IMR-90 (cell line): ENCODE measurements around the gene CACNA2D1. TPM values are rescaled to one million over a fixed set of nuclear protein-coding genes. Genes with fewer than 3 reads are reported as not detected.

ENCODE experiments used
- ATAC-seq: fragments of 200-7000 bp; cut with Tn5 transposase; 2 replicates; pipeline ENCODE4 v1.9.1; 2020; ENCODE audit warnings: low read depth, mild to moderate bottlenecking, moderate library complexity
- BruUV-seq: library from RNA; stranded (reverse); fragments of 400-500 nt; replicated peaks from 2 replicates; lab custom pipeline; 2021; lab: Mats Ljungman, UMichigan
- CTCF ChIA-PET: fragments of 300-600 bp; formaldehyde crosslinking; extraction: SDS; loops from one replicate; lab custom pipeline; 2021; ENCODE audit warnings: antibody characterized with exemption; lab: Yijun Ruan, JAX
- POLR2A ChIA-PET: fragments of 300-600 bp; sonication (Branson Sonifier 250); formaldehyde crosslinking; loops from one replicate; lab custom pipeline; 2022; ENCODE audit warnings: antibody characterized with exemption; ENCODE audit not compliant: unreplicated experiment; lab: Charles Lee
- DNase-seq: peaks from one replicate; pipeline ENCODE4 v3.0.0; 2013
- H2AFZ ChIP-seq: replicated peaks from 2 replicates; pipeline ENCODE3; 2013; ENCODE audit warnings: low read length, mild to moderate bottlenecking; ENCODE audit not compliant: poor library complexity
- H2AK5ac ChIP-seq: 2 replicates; pipeline ENCODE4 v1.6.1; 2013; ENCODE audit warnings: low read depth, low read length, inconsistent platforms
- H2AK9ac ChIP-seq: replicated peaks from 2 replicates; pipeline ENCODE3; 2013; ENCODE audit warnings: mild to moderate bottlenecking, low read depth, low read length, moderate library complexity; ENCODE audit not compliant: poor library complexity
- H2BK120ac ChIP-seq: 2 replicates; pipeline ENCODE4 v1.6.1; 2013; ENCODE audit warnings: low read depth, low read length, inconsistent platforms
- H2BK15ac ChIP-seq: 3 replicates; pipeline ENCODE4 v1.6.1; 2013; ENCODE audit warnings: low read depth, low read length, inconsistent platforms
- H2BK20ac ChIP-seq: 2 replicates; pipeline ENCODE4 v1.6.1; 2013; ENCODE audit warnings: low read depth, mild to moderate bottlenecking, inconsistent platforms, low read length, moderate library complexity
- H2BK5ac ChIP-seq: 2 replicates; pipeline ENCODE4 v1.6.1; 2013; ENCODE audit warnings: mild to moderate bottlenecking, low read depth, low read length, inconsistent platforms; ENCODE audit not compliant: poor library complexity, severe bottlenecking
- H3K14ac ChIP-seq: replicated peaks from 2 replicates; pipeline ENCODE4 v1.6.1; 2013; ENCODE audit warnings: low read depth, low read length, inconsistent platforms
- H3K18ac ChIP-seq: 2 replicates; pipeline ENCODE4 v1.6.1; 2013; ENCODE audit warnings: low read depth, low read length, control low read depth
- H3K23ac ChIP-seq: 2 replicates; pipeline ENCODE4 v1.6.1; 2013; ENCODE audit warnings: low read depth, low read length, inconsistent platforms
- H3K27ac ChIP-seq: 2 replicates; pipeline ENCODE4 v1.5.1; 2013; ENCODE audit warnings: mild to moderate bottlenecking, control low read depth, low read length; ENCODE audit not compliant: insufficient read depth
- H3K27me3 ChIP-seq: 2 replicates; pipeline ENCODE4 v1.6.1; 2013; ENCODE audit warnings: low read length; ENCODE audit not compliant: control insufficient read depth, insufficient read depth
- H3K36me3 ChIP-seq: 2 replicates; pipeline ENCODE4 v1.6.1; 2013; ENCODE audit warnings: low read length, mixed read lengths; ENCODE audit not compliant: control insufficient read depth, insufficient read depth
- H3K4ac ChIP-seq: 2 replicates; pipeline ENCODE4 v1.6.1; 2013; ENCODE audit warnings: low read depth, low read length, inconsistent platforms
- H3K4me1 ChIP-seq: 2 replicates; pipeline ENCODE4 v1.6.1; 2013; ENCODE audit warnings: low read length, mixed read lengths; ENCODE audit not compliant: control insufficient read depth, insufficient read depth
- H3K4me2 ChIP-seq: 2 replicates; pipeline ENCODE4 v1.6.1; 2013; ENCODE audit warnings: low read depth, mild to moderate bottlenecking, control low read depth, low read length, moderate library complexity
- H3K4me3 ChIP-seq: 2 replicates; pipeline ENCODE4 v1.5.1; 2013; ENCODE audit warnings: low read depth, mild to moderate bottlenecking, control low read depth, low read length, moderate library complexity; ENCODE audit not compliant: insufficient read depth
- H3K56ac ChIP-seq: 2 replicates; pipeline ENCODE4 v1.6.1; 2013; ENCODE audit warnings: low read length, inconsistent platforms; ENCODE audit not compliant: insufficient read depth; ENCODE audit errors: extremely low read depth
- H3K79me1 ChIP-seq, 2 experiments: 2 replicates each; pipeline ENCODE4 v1.6.1; 2013; ENCODE audit warnings: low read length in 2 of 2, inconsistent platforms in 1 of 2, low read depth in 1 of 2
- H3K9ac ChIP-seq: 2 replicates; pipeline ENCODE4 v1.6.1; 2013; ENCODE audit warnings: low read depth, low read length, control low read depth
- H3K9me1 ChIP-seq: 2 replicates; pipeline ENCODE4 v1.6.1; 2013; ENCODE audit warnings: low read length, inconsistent platforms; ENCODE audit not compliant: insufficient read depth
- H3K9me3 ChIP-seq: 2 replicates; pipeline ENCODE4 v1.6.1; 2013; ENCODE audit warnings: low read length; ENCODE audit not compliant: control insufficient read depth, insufficient read depth
- H4K20me1 ChIP-seq: 2 replicates; pipeline ENCODE4 v1.6.1; 2013; ENCODE audit warnings: low read length, inconsistent platforms; ENCODE audit not compliant: insufficient read depth
- H4K5ac ChIP-seq: 2 replicates; pipeline ENCODE4 v1.6.1; 2013; ENCODE audit warnings: mild to moderate bottlenecking, low read depth, low read length, control low read depth
- H4K8ac ChIP-seq, 2 experiments: 2 replicates each; pipeline ENCODE4 v1.6.1; 2013; ENCODE audit warnings: low read depth in 2 of 2, low read length in 2 of 2, control low read depth in 1 of 2, inconsistent platforms in 1 of 2
- H4K91ac ChIP-seq: 2 replicates; pipeline ENCODE4 v1.6.1; 2013; ENCODE audit warnings: low read depth, low read length, inconsistent platforms; ENCODE audit not compliant: insufficient read depth
- BHLHE40 ChIP-seq: fragments of 150-350 bp; IDR thresholded peaks from 2 replicates; pipeline ENCODE4 v1.6.1; 2016; ENCODE audit warnings: mild to moderate bottlenecking, low read depth, low read length
- CEBPB ChIP-seq: IDR thresholded peaks from 2 replicates; pipeline ENCODE4 v1.6.1; 2012; ENCODE audit warnings: low read depth, low read length, improper control_type of control experiment
- CHD1 ChIP-seq: IDR thresholded peaks from 2 replicates; pipeline ENCODE4 v1.6.1; 2012; ENCODE audit warnings: low read depth, low read length, improper control_type of control experiment
- CTCF ChIP-seq: conservative IDR thresholded peaks from 2 replicates; pipeline ENCODE4 v1.5.1; 2012; ENCODE audit warnings: mild to moderate bottlenecking, low read depth, low read length, improper control_type of control experiment
- ELK1 ChIP-seq: fragments of 150-350 bp; IDR thresholded peaks from 2 replicates; pipeline ENCODE4 v1.6.1; 2016; ENCODE audit warnings: low read depth, mild to moderate bottlenecking, low read length, moderate library complexity, borderline replicate concordance
- FOS ChIP-seq: fragments of 150-350 bp; IDR thresholded peaks from 2 replicates; pipeline ENCODE4 v1.6.1; 2016; ENCODE audit warnings: low read depth, low read length
- MAFK ChIP-seq: IDR thresholded peaks from 2 replicates; pipeline ENCODE4 v1.6.1; 2012; ENCODE audit warnings: low read depth, low read length, improper control_type of control experiment
- MAZ ChIP-seq: IDR thresholded peaks from 2 replicates; pipeline ENCODE4 v1.6.1; 2012; ENCODE audit warnings: low read depth, mild to moderate bottlenecking, low read length, improper control_type of control experiment, moderate library complexity, borderline replicate concordance
- MXI1 ChIP-seq: IDR thresholded peaks from 2 replicates; pipeline ENCODE4 v1.6.1; 2012; ENCODE audit warnings: low read depth, mild to moderate bottlenecking, low read length, moderate library complexity, borderline replicate concordance
- NFE2L2 ChIP-seq: fragments of 150-350 bp; IDR thresholded peaks from 2 replicates; pipeline ENCODE4 v1.6.1; 2016; ENCODE audit warnings: low read depth, mild to moderate bottlenecking, low read length
- POLR2A ChIP-seq: IDR thresholded peaks from 2 replicates; pipeline ENCODE4 v1.6.1; 2012; ENCODE audit warnings: mild to moderate bottlenecking, low read depth, low read length
- RAD21 ChIP-seq: IDR thresholded peaks from 2 replicates; pipeline ENCODE4 v1.6.1; 2012; ENCODE audit warnings: low read length, improper control_type of control experiment
- RCOR1 ChIP-seq: IDR thresholded peaks from 2 replicates; pipeline ENCODE4 v1.6.1; 2012; ENCODE audit warnings: mild to moderate bottlenecking, low read length, improper control_type of control experiment; ENCODE audit not compliant: insufficient replicate concordance
- RFX5 ChIP-seq: IDR thresholded peaks from 2 replicates; pipeline ENCODE4 v1.8.0; 2012; ENCODE audit warnings: low read depth, mild to moderate bottlenecking, low read length, moderate library complexity
- SMC3 ChIP-seq: fragments of 150-350 bp; IDR thresholded peaks from 2 replicates; pipeline ENCODE4 v1.6.1; 2016; ENCODE audit warnings: low read depth, mild to moderate bottlenecking, antibody characterized with exemption, low read length, moderate library complexity
- WGBS, 2 experiments: methylation state at CpG; one replicate each; pipeline versions ENCODE4 v1.1.5 to v1.1.7; 2013; ENCODE audit warnings: missing lambda C conversion rate in 2 of 2; ENCODE audit not compliant: insufficient read length in 1 of 2; ENCODE audit errors: extremely low coverage in 2 of 2; 5-methylcytosine and 5-hydroxymethylcytosine counted together
- dilution Hi-C: fragments of 300-500 bp; cut with HindIII; formaldehyde crosslinking; loops from one replicate; pipeline ENCODE4 v1.14.3; 2018; ENCODE audit warnings: low sequenced_read_pairs; ENCODE audit not compliant: unreplicated experiment
- in situ Hi-C: fragments of 300-500 bp; cut with MboI; formaldehyde crosslinking; loops from 3 replicates; pipeline ENCODE4 v1.14.3; 2019; ENCODE audit warnings: low sequenced_read_pairs, inconsistent platforms, mixed read lengths
- intact Hi-C: fragments of 100-400 bp; cut with micrococcal nuclease; formaldehyde crosslinking; loops from 2 replicates; pipeline ENCODE4 v1.10.0; 2022
- polyA plus RNA-seq, 3 experiments: library from polyadenylated mRNA; depleted of rRNA; stranded (reverse); fragments of >200 nt; gene quantifications; 2 replicates each; pipeline ENCODE4 v1.2.3, GENCODE V29; 2012; ENCODE audit warnings: low replicate concordance in 1 of 3
- total RNA-seq: library from RNA; depleted of rRNA; stranded (reverse); fragments of >200 nt; gene quantifications from 2 replicates; pipeline ENCODE4 v1.2.3, GENCODE V29; 2012
- TF ChIP-seq, protein P1 (sequence below): fragments of 150-350 bp; IDR thresholded peaks from 2 replicates; pipeline ENCODE4 v1.6.1; 2017; ENCODE audit warnings: mild to moderate bottlenecking, antibody characterized with exemption, low read length, low read depth

Gene CACNA2D1
- total and polyA plus RNA-seq, 2 of the 4 experiments (the other 2 are of a cell fraction): 5.8 to 21.9 TPM

DNA sequence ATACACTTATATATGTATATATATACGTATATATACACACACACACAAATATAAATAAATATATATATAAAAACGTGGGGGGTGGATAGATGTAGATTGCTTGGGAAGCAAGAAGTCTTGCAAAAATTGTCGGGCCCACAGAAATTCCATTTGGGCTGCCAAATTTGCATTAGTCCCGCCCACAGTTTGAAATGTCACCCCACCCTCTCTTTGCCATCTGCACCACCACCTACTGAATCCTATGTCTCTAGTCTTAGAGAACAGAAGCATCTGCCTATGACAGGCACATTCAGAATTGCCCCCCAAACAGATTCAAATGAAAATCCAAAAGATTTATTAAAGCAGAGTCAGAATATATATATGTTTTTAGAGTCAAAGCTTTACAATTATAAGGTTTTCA lies 25.6 kb upstream of the CACNA2D1 start:
- no peak overlapping the region for H4K5ac ChIP-seq
- no CpG with 5 or more reads among the region's 4 CpGs for WGBS, 2 experiments
- dilution Hi-C loops (no loop called here), in situ Hi-C loops (loop anchor here (25.0 kb wide), 1 partner anchor 982 kb away; no protein-coding TSS in a partner anchor), intact Hi-C loops (no loop called here)
- no peak overlapping the region for H2AK9ac ChIP-seq
- DNase-seq: no peak
- H3K79me1 ChIP-seq: no peaks in the 10 kb centered on the region
- H2BK15ac ChIP-seq: no peak overlapping the region
- BruUV-seq: no TSS peak
- POLR2A ChIA-PET: no interaction called here
- no peaks in the 10 kb centered on the region for H4K20me1 ChIP-seq
- CTCF ChIA-PET: no interaction called here
- no peaks in the 10 kb centered on the region for H3K36me3 ChIP-seq
- no peak overlapping the region for H3K4me3 ChIP-seq
- H4K91ac ChIP-seq: no peak overlapping the region
- H3K9ac ChIP-seq: no peak overlapping the region
- no peak overlapping the region for H2BK5ac ChIP-seq
- no peak overlapping the region for H3K56ac ChIP-seq
- no peak overlapping the region for H3K4ac ChIP-seq
- H3K27ac ChIP-seq: no peak overlapping the region
- no peaks in the 10 kb centered on the region for H3K4me1 ChIP-seq
- no peaks in the 10 kb centered on the region for H3K9me1 ChIP-seq
- no peaks in the 10 kb centered on the region for H3K27me3 ChIP-seq
- no peaks in the 10 kb centered on the region for H3K9me3 ChIP-seq
- no peak overlapping the region for H3K4me2 ChIP-seq
- TF ChIP-seq ELK1: no peak
- TF ChIP-seq RCOR1: no peak
- no peak for TF ChIP-seq MAZ
- no peak for TF ChIP-seq BHLHE40
- no peak for TF ChIP-seq RFX5
- TF ChIP-seq NFE2L2: no peak
- no peak for TF ChIP-seq POLR2A
- no peak for TF ChIP-seq SMC3
- no peak for TF ChIP-seq MAFK
- TF ChIP-seq CHD1: no peak
- TF ChIP-seq RAD21: no peak
- TF ChIP-seq FOS: no peak
- no peak for TF ChIP-seq CEBPB
- no peak for TF ChIP-seq MXI1
- TF ChIP-seq CTCF: no peak
- TF ChIP-seq, protein P1, sequence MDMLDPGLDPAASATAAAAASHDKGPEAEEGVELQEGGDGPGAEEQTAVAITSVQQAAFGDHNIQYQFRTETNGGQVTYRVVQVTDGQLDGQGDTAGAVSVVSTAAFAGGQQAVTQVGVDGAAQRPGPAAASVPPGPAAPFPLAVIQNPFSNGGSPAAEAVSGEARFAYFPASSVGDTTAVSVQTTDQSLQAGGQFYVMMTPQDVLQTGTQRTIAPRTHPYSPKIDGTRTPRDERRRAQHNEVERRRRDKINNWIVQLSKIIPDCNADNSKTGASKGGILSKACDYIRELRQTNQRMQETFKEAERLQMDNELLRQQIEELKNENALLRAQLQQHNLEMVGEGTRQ: no peak
- ATAC-seq: no peak
- no peak overlapping the region for H3K23ac ChIP-seq
- H2AK5ac ChIP-seq: no peak overlapping the region
- no peak overlapping the region for H3K18ac ChIP-seq
- H4K8ac ChIP-seq: no peak overlapping the region
- H2AFZ ChIP-seq: no peak overlapping the region
- H3K14ac ChIP-seq: no peak overlapping the region
- no peak overlapping the region for H2BK120ac ChIP-seq
- H2BK20ac ChIP-seq: no peak overlapping the region
